ENCODE results near the gene SCN3B. TPM values are rescaled to one million over a fixed set of nuclear protein-coding genes. Genes with fewer than 3 reads are reported as not detected.

The SCN3B gene
- total RNA-seq, 1 donor from 2014 or later = 1.7 TPM

DNA sequence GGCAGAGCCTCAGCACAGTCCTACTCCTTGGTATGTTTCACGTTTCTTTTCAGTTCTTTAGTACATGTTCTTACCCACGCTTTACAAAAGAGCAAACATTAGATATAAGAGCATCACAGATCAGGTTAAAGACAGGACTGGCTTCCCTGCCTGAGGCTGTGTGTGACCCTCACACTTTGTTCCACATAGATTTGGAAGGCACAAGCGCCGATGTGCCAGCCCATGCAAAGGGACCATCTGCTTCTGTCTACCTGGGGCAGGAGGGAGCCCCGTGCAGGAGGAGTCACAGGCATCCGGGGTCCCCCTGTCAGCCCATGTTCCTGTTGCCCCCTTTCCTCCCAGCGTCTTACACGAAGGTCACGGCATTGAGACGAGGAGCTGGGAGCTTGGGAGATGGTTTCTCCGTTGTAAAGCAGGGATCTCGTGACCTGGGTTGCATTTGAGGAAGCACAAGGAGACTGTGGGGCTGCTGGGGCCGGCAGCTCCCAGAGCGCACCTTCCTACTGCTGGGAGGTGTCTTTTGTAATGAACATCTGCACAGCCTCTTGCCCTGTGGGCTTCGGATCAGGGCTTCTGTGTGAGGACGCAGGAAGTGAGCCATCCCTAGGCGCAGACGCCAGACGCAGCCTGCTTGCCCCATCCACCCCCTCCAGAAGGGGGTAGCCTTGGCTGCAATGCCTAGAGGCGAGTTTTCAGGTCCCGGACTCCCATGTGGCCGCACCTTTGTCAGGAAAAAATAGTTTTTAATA, 72.6 kb downstream of the SCN3B start:
- no peak for DNase-seq
- intact Hi-C loops (cut with micrococcal nuclease) = loop anchor here (5.0 kb wide), 1 partner anchor 125 kb away; no protein-coding TSS in a partner anchor
- no peak for ATAC-seq

DNA sequence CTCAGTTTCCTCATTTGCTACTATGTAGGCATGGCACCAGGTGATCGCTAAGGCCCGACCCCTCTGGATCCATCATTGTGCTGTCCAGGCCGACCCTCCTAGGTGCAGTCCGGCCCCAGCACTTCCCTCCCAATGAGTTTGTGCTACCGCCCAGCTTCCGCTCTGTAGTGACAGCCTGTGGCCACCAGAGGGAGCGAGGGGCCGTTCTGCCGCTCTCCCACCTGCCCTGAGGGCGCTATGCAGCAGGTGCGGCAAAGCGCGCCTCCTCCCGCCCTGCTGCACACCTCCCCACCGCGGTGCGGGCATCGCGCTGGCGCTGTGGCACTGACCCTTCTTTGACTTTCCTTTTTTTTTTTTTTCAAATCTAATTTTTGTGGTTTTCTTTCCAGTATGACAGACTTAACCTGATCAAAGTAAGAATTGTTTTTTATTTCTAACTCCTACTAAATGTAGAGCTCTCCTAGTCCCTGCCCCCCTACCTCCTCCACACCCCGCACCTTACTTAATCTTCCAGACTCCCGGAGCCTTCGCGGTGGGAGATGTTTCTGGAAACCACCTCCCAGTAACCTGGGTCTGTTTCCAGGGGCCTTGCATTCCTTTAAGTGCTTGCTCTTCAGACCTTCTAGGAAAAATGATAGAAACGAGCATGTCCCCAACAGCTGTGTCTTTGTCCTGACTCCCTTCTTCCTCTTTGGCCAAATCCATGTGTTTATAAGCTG, 73.7 kb downstream of the SCN3B start:
- intact Hi-C loops (cut with micrococcal nuclease) = loop anchor here (5.0 kb wide), 1 partner anchor 127 kb away; no protein-coding TSS in a partner anchor
- peak; percentile 73 for DNase-seq
- ATAC-seq = peak; percentile 63

DNA sequence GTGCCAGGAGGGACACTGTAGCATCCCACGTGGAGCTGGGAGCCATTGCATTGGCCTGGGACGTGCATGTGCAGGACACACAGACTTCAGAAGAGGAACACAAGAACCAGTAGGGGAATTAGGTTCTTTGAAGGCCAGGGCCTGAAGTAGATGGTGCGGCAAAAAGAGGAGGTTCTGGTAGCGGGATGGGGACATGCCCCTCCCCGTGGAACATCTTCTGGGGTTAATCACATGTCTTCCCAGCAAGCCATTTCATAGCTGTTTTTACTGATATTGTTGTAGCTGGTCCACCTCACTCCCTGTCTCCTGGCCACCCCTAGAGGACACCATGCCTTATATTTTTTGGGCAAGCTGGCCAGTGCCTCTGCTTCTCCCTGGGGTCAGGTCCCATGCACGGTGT, 74.3 kb downstream of the SCN3B start:
- DNase-seq = no peak
- no peak for ATAC-seq
- intact Hi-C loops (cut with micrococcal nuclease) = loop anchor here (5.0 kb wide), 1 partner anchor 127 kb away; no protein-coding TSS in a partner anchor

DNA sequence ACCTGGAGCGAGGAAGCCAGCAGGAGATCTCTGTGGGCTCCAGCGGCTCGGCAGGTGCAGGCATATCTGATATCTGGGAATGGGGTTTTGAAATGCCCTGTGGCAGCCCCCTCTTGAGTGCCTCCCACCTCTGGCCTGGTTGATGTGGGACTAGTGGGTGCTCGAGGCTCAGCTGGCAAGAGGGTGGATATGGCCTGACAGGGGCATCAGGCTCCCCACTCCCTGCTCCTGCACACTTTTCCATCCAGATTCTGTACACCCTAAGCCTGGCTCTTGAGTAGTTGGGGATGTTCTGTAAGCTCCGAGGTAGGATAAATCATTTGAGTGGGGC, 75.0 kb downstream of the SCN3B start:
- ATAC-seq (no peak), DNase-seq (no peak)
- intact Hi-C loops (cut with micrococcal nuclease) = loop anchor here (5.0 kb wide), 1 partner anchor 67 kb away; no protein-coding TSS in a partner anchor

Other genes starting within 250 kb of the SCN3B start
- 12.2 TPM for gene GRAMD1B, start 224.4 kb downstream of the SCN3B start, total RNA-seq
- gene ZNF202, start 87.0 kb upstream of the SCN3B start, total RNA-seq = 4.1 TPM
- gene OR6X1, start 99.9 kb upstream of the SCN3B start, total RNA-seq = not detected
- not detected for gene OR6M1, start 151.7 kb upstream of the SCN3B start, total RNA-seq
- not detected for gene TMEM225, start 231.0 kb upstream of the SCN3B start, total RNA-seq
- gene OR8D4, start 247.5 kb upstream of the SCN3B start, total RNA-seq = not detected

Data from left ventricle myocardium superior (tissue), 1 donor.